Activated naive CD8-positive, alpha-beta T cell treated with anti-CD3 and anti-CD28 coated beads, Interleukin-2, amount 50 U/mL, for 16 hours (primary cell): ENCODE measurements around the gene PIK3C2B.
"Not testable (repeated sequence)": the region's sequence is repeated elsewhere in the genome, so short reads cannot be mapped to it uniquely, and the experiment has no call there.

Source experiments
- DNase-seq: peaks from one replicate; pipeline ENCODE4 v3.0.0-alpha.2; 2020; ENCODE audit warnings: low read depth, low spot score

Gene PIK3C2B

GRCh38 chr1:204506969-204507316, 12.3 kb upstream of the PIK3C2B start:
- peak; percentile 75 for DNase-seq

DNA sequence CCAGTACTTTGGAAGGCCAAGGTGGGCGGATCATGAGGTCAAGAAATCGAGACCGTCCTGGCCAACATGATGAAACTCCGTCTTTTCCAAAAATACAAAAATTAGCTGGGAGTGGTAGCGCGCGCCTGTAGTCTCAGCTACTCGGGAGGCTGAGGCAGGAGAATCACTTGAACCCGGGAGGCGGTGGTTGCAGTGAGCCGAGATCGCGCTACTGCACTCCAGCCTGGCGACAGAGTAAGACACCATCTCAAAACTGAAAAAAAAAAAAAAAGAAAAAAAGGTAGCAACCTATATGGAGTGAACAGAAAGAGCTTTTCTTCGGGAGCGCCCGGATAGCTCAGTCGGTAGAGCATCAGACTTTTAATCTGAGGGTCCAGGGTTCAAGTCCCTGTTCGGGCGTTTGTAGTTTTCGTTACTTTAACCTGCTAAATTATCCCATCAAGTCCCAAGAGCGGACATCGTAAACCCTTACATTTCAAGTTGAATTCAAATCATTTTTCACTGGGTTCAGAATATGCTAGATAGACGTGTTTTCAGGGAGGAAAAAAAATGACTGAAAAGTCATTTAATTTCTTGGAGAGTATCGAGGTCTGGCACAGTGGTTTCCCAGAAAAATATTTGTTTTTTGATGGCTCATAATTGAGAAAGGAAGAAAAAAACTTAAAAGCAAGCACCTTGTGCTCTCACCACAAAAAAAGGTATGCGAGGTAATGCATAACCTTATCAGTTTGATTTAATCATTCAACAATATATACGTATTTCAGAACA, 11.8 kb upstream of the PIK3C2B start:
- peak; percentile 36 for DNase-seq

DNA sequence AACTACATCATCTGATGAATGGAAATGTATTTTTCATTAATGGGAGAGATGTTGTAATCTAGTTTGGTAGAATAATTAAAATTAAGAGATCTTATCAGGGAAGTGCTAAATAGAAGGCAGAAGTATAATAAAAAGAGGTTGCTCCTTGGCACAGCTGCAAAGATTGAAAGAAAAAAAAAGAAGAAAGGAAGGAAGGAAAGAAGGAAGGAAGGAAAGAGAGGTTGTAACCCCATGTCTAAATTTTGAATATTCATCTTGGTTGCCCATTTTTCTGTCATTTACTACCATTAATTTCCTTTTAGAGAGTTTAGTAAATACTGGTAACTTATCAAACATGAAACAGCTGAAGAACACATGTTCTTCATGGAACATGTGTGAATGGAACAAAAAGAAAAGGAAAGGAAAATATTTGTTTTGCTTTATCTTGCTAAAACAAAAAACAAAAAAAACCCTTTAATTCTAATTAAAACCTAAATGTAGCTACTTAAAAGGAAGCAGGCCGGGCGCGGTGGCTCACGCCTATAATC, 11.1 kb upstream of the PIK3C2B start:
- no peak for DNase-seq

- DNase-seq = no peak
Observed at GRCh38 chr1:204503913-204504519, 9.4 kb upstream of the PIK3C2B start.

DNA sequence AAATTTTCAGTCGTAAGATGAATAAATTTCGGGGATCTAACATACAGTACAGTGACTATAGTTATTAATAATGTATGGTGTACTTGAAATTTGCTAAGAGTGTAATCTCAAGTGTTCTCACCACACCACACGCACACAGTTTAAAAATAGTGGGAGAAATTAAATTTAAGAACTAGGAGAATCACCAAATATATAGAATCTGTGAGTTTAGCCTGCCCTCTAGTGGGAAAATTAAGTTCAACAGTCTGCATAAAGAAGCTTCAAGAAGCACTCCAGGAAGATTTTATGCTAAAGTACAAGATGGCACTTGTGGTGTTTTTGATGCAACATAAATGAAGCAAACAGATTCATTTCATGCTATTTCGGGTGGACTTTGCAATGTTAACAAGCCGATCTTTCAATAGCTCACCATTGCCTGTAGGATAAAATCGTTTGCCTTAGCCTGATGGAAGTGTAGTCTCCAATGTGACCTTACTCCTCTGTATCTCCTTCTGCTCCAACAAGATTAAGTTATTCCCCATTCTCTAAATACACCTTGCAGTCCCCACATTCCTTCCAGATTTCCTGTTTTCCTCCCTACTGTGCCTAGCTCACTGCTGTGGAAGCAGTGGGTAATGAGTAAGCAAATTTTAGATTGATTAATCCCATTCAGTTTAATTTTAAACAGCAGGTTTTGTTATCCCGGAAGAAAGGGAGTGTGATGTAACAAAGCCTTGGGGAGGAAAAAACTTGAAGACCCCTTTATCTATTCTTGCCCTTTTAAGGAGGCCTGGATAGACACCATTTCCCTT, 8.7 kb upstream of the PIK3C2B start:
- DNase-seq = no peak

GRCh38 chr1:204502241-204502640, 7.6 kb upstream of the PIK3C2B start:
- DNase-seq = no peak

DNA sequence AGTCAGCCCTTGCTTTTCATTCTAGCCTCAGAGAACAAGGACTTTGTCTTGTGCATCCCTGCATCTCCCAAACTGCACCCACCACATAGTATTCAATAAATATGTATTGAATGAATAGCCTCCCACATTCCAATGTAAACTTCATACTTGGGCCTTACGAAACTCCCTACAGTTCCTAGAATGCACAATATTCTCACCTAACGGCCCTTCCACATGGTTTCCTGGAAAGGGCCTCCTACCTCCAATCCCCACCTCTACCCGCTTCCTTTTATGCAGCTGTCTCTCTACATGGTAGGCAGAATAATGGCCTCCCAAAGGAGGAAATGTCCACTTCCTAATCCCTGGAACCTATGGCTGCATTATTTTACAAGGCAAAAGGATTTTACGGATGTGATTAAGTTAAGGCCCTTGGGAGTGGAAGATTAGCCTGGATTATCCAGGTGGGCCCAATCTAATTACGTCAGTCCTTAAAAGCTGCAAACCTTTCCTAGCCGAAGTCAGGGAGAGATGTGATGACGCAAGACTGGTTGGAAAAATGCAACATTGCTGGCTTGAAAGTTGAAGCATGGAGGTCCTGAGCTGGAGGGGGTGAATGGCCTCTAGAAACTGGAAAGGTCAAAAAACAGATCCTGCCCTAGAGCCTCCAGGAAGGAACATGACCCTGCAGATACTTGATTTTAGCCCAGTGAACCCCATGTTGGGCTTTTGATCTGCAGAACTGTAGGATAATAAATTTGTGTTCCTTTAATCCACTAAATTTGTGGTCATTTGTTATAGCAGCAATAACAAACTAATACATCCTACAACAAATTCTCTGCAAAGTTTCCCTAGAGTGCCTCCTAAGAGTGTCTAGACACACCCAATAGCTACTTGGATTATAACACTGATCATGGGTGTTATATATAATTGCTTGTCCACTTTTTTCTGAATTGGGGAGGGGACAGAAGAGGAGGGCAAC, 5.2 kb upstream of the PIK3C2B start:
- no peak for DNase-seq

- no peak for DNase-seq
Observed at GRCh38 chr1:204498981-204499380, 4.4 kb upstream of the PIK3C2B start.

DNA sequence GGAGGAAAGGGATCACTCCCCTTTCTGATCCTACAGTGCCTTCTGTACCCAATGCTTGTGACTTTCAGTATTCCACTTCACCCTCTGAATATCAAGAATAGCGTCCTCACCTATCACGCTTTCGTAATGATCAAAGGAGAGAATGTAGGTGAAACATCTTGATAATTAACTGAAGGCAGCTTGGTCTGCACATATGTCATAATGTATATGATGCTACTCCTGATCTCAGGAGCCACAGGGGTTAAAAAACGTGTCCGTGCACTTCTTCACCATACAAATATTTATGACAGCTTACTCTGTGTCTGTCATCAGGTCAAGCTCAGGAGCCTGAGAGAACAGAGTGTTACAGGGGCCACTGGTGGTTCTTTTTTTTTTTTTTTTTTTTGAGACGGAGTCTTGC, 1.2 kb upstream of the PIK3C2B start:
- no peak for DNase-seq

GRCh38 chr1:204495078-204495753, 611 bp upstream of the PIK3C2B start:
- DNase-seq = no peak

- DNase-seq = no peak
Observed at GRCh38 chr1:204493984-204494280, 673 bp downstream of the PIK3C2B start.

DNA sequence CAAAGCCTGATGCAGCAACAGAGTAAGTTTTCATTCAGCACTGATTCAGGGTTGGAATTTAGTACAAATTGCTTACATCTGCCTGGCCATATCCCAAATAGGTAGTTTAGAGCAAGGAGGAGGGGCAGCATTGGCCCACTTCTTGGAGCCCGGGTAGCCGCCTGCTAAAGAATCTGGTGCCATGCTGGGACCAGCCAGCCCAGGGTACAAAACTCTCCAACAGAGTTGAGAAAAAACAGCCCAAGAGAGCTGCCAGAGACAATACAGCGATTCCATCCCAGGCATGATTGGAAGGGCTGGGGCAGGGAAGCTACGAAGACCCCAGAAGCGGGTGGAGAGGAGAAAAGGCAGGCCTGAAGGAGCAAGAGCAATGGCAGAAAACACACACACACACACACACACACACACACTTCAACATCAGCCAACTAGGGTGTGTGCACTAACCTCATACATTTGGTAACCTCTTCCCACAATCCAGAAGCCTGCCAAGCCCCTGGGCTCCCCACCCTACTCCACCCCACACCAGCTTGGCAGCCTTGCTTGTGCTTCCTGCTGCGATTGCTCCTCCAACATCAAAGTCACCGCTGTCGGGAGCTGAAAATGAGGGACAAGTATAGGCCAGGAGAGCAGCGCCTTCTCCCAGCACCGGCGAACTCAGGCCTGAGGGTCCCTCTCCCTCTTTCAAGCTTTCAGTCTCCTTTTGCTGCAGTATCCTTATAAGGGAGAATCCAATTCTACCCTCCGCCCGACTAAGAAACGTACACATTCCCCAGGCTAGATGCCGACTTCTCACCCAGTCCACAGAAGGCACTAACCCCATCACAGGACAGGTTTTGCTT, 1.2 kb downstream of the PIK3C2B start:
- DNase-seq = no peak

- no peak for DNase-seq
Observed at GRCh38 chr1:204491655-204492054, 3.0 kb downstream of the PIK3C2B start.

GRCh38 chr1:204487256-204487615, 7.4 kb downstream of the PIK3C2B start:
- DNase-seq = no peak

DNA sequence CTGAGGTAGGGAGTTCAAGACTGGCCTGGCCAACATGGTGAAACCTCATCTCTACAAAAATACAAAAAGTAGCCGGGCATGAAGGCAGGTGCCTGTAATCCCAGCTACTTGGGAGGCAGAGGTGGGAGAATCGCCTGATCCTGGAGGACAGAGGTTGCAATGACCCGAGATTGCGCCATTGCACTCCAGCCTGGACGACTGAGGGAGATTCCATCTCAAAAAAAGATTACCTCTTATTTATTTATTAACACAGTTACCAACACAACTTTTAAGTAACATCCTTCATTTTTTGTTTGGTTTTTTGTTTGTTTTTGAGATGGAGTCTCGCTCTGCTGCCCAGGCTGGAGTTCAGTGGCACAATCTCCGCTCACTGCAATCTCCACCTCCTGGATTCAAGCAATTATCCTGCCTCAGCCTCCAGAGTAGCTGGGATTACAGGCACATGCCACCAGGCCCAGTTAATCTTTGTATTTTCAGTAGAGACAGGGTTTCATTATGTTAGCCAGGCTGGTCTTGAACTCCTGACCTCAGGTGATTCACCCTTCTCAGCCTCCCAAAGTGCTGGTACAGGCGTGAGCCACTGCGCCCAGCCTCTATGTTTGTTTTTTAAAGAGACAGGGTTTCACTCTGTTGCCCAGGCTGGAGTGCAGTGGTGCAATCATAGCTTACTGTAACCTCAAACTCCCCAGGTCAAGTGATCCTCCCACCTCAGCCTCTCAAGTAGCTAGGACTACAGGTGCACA, 7.9 kb downstream of the PIK3C2B start:
- not testable (repeated sequence) for DNase-seq

DNA sequence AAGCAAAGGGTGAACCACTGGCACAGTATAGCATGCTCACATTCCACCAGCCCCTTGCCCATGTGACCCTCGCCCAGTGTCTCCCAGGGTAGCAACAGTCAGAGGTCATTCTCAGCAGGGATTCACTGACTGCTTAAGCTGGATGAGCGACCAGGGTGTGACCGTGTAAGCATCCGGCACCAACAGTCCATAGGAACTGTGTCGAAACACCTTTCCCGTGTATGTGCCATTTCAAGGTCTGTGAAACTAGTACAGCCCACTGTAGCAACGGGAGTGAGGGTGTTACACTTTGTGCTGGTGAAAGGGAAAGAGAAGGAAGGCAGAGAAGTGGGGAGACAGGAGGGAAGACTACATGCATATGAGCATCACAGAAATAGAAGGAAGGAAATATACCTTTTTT, 10.8 kb downstream of the PIK3C2B start:
- DNase-seq = no peak

DNA sequence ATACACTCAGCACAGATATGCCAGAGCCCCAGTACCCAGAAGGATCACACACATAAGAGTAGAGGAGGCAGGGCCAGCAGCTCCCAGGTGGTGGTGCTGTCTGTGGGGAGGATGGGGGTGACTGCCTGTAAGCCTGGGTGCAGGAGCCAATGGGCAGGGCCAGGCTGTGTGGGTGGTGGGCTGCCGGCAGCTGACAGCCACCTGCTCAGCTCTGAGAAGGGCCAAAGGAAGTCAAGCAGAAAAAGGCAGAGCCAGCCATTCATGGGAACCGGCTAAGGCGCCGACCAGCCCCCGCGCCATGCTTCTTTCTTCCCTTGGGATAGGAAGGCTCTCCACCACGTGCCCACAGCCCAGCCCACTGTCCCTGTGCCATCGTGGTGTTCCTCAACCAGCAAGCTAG, 14.1 kb downstream of the PIK3C2B start:
- DNase-seq = no peak

DNA sequence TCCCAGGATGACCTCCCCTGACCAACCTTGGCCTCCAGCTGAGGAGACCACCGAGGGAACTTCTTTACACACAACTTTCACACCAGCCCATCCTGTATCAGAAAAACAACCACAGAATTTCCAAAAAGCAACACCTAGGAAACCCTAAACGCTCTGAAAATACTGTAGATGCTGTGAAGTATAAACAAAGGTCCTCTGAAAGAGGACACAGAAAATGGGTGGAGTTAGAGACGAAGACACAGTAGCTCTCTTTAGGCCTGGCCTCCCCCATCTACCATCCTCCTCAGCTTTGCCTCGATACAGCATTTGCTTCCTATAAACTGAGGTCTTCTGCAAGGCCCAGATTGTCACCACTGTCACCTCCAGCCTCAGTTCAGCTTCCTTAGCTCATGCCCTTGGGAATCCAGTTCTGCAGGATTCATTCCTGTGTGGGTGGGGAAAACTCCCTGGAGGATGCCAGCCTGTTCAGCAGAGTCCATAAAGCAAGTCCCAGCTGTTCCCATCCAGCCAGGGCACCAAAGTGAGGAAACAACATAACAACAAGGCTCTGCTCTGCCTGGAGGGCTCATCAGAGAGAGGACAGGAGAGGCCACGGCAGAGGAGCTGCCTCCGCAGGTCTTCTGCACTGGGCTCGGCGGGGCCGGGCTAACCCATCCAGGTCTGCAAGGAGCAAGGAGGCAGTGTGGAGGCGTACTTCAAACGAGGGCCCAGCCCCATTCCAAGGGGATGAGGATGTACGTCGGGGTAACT, 15.0 kb downstream of the PIK3C2B start:
- DNase-seq = no peak

DNA sequence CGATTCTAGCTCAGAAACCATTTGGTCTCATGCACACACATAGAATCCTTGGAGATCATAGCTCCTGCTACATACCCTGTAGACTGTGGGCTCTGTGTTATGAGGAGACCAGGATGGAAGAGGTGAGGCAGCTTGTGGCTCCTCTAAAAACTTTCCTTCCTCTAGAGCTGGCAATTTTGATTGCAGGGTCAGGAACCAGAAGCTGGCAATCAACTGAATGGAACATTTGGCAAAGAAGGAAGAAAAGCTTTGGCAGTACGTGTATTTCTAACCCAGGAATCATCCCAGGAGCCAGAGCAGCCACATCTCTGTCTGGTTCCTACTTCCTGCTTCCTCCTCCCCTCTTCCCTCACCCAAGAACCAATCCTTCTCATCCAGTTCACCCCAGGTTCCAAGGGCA, 15.7 kb downstream of the PIK3C2B start:
- DNase-seq = no peak
